ENCODE results near the gene ELFN1. TPM values are rescaled to one million over a fixed set of nuclear protein-coding genes. Genes with fewer than 3 reads are reported as not detected.

Gene ELFN1
- total RNA-seq, 1 donor from 2014 or later: 0.62 TPM

- Mint-ChIP-seq H3K4me1 (ENCODE audit: unreplicated experiment) (peaks cover 2% of the 10 kb centered on the region), H3K36me3 (ENCODE audit: unreplicated experiment) (no peaks in the 10 kb centered on the region), H3K27ac (ENCODE audit: unreplicated experiment) (no peak overlapping the region), H3K27me3 (ENCODE audit: unreplicated experiment) (peaks cover 51% of the 10 kb centered on the region), H3K9me3 (ENCODE audit: unreplicated experiment) (no peaks in the 10 kb centered on the region), H3K4me3 (ENCODE audit: unreplicated experiment) (no peak overlapping the region)
- DNase-seq (ENCODE audit: extremely low spot score, unreplicated experiment): no peak
- no peak for TF ChIP-seq CTCF (IDR thresholded peaks at IDR 0.05)
Measured at GRCh38 chr7:1659696-1660095, 10.4 kb upstream of the ELFN1 start.

GRCh38 chr7:1661461-1661860 lies 8.6 kb upstream of the ELFN1 start:
- H3K4me1 Mint-ChIP-seq (ENCODE audit: unreplicated experiment): peaks cover 2% of the 10 kb centered on the region
- no peak overlapping the region for H3K4me3 Mint-ChIP-seq (ENCODE audit: unreplicated experiment)
- no peaks in the 10 kb centered on the region for H3K9me3 Mint-ChIP-seq (ENCODE audit: unreplicated experiment)

GRCh38 chr7:1662101-1662500 lies 8.0 kb upstream of the ELFN1 start:
- DNase-seq (ENCODE audit: extremely low spot score, unreplicated experiment): no peak
- Mint-ChIP-seq H3K4me3 (ENCODE audit: unreplicated experiment) (no peak overlapping the region), H3K27me3 (ENCODE audit: unreplicated experiment) (peaks cover 40% of the 10 kb centered on the region), H3K9me3 (ENCODE audit: unreplicated experiment) (no peaks in the 10 kb centered on the region), H3K4me1 (ENCODE audit: unreplicated experiment) (peaks cover 4% of the 10 kb centered on the region), H3K27ac (ENCODE audit: unreplicated experiment) (no peak overlapping the region), H3K36me3 (ENCODE audit: unreplicated experiment) (no peaks in the 10 kb centered on the region)
- no peak for TF ChIP-seq CTCF (IDR thresholded peaks at IDR 0.05)

More at GRCh38 chr7:1661461-1661860, 8.6 kb upstream of the ELFN1 start:
- Mint-ChIP-seq H3K27me3 (ENCODE audit: unreplicated experiment) (peaks cover 44% of the 10 kb centered on the region), H3K36me3 (ENCODE audit: unreplicated experiment) (no peaks in the 10 kb centered on the region), H3K27ac (ENCODE audit: unreplicated experiment) (no peak overlapping the region)
- DNase-seq (ENCODE audit: extremely low spot score, unreplicated experiment): no peak
- no peak for TF ChIP-seq CTCF (IDR thresholded peaks at IDR 0.05)

- no peaks in the 10 kb centered on the region for H3K36me3 Mint-ChIP-seq (ENCODE audit: unreplicated experiment)
- no peak for TF ChIP-seq CTCF (IDR thresholded peaks at IDR 0.05)
- H3K27me3 Mint-ChIP-seq (ENCODE audit: unreplicated experiment): peaks cover 33% of the 10 kb centered on the region
- H3K9me3 Mint-ChIP-seq (ENCODE audit: unreplicated experiment): no peaks in the 10 kb centered on the region
- H3K4me1 Mint-ChIP-seq (ENCODE audit: unreplicated experiment): peaks cover 5% of the 10 kb centered on the region
- no peak overlapping the region for H3K27ac Mint-ChIP-seq (ENCODE audit: unreplicated experiment)
- no peak overlapping the region for H3K4me3 Mint-ChIP-seq (ENCODE audit: unreplicated experiment)
- DNase-seq (ENCODE audit: extremely low spot score, unreplicated experiment): no peak
Measured at GRCh38 chr7:1662767-1663166, 7.3 kb upstream of the ELFN1 start.

GRCh38 chr7:1663223-1663622 lies 6.9 kb upstream of the ELFN1 start:
- peaks cover 5% of the 10 kb centered on the region for H3K4me1 Mint-ChIP-seq (ENCODE audit: unreplicated experiment)
- DNase-seq (ENCODE audit: extremely low spot score, unreplicated experiment): no peak
- no peak for TF ChIP-seq CTCF (IDR thresholded peaks at IDR 0.05)
- no peaks in the 10 kb centered on the region for H3K36me3 Mint-ChIP-seq (ENCODE audit: unreplicated experiment)
- no peaks in the 10 kb centered on the region for H3K9me3 Mint-ChIP-seq (ENCODE audit: unreplicated experiment)
- H3K4me3 Mint-ChIP-seq (ENCODE audit: unreplicated experiment): no peak overlapping the region
- H3K27ac Mint-ChIP-seq (ENCODE audit: unreplicated experiment): no peak overlapping the region
- H3K27me3 Mint-ChIP-seq (ENCODE audit: unreplicated experiment): peaks cover 31% of the 10 kb centered on the region

Measured in osteocyte (in vitro differentiated cells).